ENCODE data around the gene RNF5.
A peak's percentile ranks its signal among the peaks of the same experiment; 100 is the strongest.

The RNF5 gene

DNA sequence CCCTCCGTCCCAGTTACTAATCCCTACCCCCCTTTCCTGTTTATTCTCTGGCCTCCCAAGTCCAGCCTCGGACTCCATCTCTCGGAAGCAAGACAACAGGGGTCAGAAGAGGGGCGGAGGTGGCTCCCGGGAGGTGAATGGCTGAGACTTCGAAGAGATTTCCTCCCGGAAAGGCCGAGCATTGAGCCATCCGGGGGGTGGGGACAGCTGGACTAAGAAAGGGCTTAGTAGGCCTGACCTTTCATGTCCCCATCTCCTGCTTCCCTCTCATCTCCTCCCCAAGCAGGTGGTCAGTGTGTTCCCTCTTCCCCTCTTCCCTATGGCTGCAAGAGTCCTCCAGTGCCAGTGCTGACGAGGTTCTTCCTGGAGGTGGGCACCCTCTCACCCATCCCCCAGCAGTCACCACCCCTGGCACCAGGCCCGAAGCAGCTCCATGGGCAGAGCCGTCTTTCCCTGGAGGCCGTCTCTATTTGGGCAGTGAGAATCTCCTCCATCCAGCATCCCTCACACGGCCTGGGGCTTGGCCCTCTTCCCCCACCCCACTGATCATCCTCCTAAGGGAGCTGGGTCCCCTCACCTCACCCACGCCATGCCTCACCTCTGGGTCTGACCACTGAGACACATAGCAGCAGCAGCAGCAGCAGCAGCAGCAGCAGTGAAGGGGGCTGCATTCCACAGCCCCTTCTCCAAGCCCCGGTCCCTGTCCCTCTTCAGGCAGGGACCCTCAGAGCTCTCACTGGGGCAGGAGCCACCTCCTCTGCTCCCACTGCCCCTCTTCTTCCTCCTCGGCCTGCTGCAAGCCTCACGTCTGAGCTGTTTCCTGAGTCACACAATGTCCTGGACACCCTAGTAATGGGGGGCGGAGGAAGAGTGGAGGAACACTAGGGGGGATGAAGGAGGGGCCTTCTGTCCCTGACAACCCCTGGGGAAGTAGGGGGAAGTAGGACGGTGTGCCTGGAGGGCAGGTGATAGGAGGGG is 45.3 kb downstream of the RNF5 start, which contains the start of gene NOTCH4:
Gene NOTCH4 (minus strand): TSS at position 810 of the 978 bp plus-strand sequence. CDS start 139 bp downstream, at position 671.
- TF ChIP-seq TAF1 (IDR thresholded peaks at IDR 0.05; ENCODE audit: borderline replicate concordance, low read depth, low read length), result no peak
- FAIRE-seq (no peak), DNase-seq (ENCODE audit: insufficient read length) (no peak)

GRCh38 chr6:32224696-32225095 is 46.5 kb downstream of the RNF5 start:
- FAIRE-seq (no peak), DNase-seq (ENCODE audit: insufficient read length) (no peak)
- TF ChIP-seq POLR2A (IDR thresholded peaks at IDR 0.05; ENCODE audit: low read depth, low read length) (no peak), POLR2AphosphoS5 (IDR thresholded peaks at IDR 0.05; ENCODE audit: low read depth, low read length) (no peak), TAF1 (IDR thresholded peaks at IDR 0.05; ENCODE audit: borderline replicate concordance, low read depth, low read length) (no peak)

DNA sequence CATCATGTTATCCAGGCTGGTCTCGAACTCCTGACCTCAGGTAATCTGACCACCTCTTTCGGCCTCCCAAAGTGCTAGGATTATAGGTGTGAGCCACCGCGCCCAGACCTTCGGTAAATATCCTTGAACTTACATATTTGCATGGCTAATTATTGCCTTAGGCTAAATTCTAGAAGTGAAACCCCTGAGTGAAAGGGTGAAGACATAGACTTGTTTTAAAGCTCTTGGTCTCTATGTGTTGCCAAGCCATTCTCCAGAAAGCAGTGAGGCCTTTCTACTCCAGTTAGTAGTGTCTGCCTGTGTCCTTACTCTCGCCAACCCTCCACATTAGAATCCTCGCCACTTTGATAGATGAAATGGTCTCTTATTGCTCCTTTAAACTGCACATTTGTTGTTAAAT is 48.2 kb downstream of the RNF5 start:
- DNase-seq (ENCODE audit: insufficient read length) (no peak), FAIRE-seq (peak; percentile 50)
- TF ChIP-seq POLR2AphosphoS5 (IDR thresholded peaks at IDR 0.05; ENCODE audit: low read depth, low read length) (no peak), TAF1 (IDR thresholded peaks at IDR 0.05; ENCODE audit: borderline replicate concordance, low read depth, low read length) (no peak), POLR2A (IDR thresholded peaks at IDR 0.05; ENCODE audit: low read depth, low read length) (no peak)

All from GM12892 (cell line).